A549 treated with RU486 at 1 μM for 4 hours (cell line): ENCODE data around the gene ULBP1. TPM values are rescaled to one million over a fixed set of nuclear protein-coding genes. Genes with fewer than 3 reads are reported as not detected.

Experiments used
- total RNA-seq: library from RNA; stranded (reverse); fragments of 200-300 nt; extraction: Qiagen RNA extraction; gene quantifications from 5 replicates; pipeline ENCODE4 v1.2.3, GENCODE V29; 2022; ENCODE audit warnings: low read depth

The ULBP1 gene
- 0.64 to 1.3 TPM (median 0.80 TPM) in 5 replicates for total RNA-seq

GRCh38 chr6:149963462-149964307 is at the start of gene ULBP1:
Gene ULBP1, plus strand, starts transcription at chr6:149963943. Its CDS starts 107 bp downstream, at chr6:149964050.

GRCh38 chr6:149922642-149923326 is 41.0 kb upstream of the ULBP1 start, which contains the start of gene RAET1G:
Gene RAET1G, minus strand, starts transcription at chr6:149923121. Its CDS starts 111 bp downstream, at chr6:149923010.

GRCh38 chr6:149941583-149942460 is 21.9 kb upstream of the ULBP1 start, which contains the start of gene ULBP2:
Gene ULBP2, plus strand, starts transcription at chr6:149942014. Its CDS starts 59 bp downstream, at chr6:149942073.

Other genes starting within 250 kb of the ULBP1 start
- 4.7 to 8.3 TPM (median 7.7 TPM) in 5 replicates for gene LATS1, start 245.8 kb upstream of the ULBP1 start, total RNA-seq
- 11.0 to 16.2 TPM (median 14.7 TPM) in 5 replicates for gene NUP43, start 217.4 kb upstream of the ULBP1 start, total RNA-seq
- 84.5 to 93.1 TPM (median 88.8 TPM) in 5 replicates for gene PCMT1, start 214.2 kb upstream of the ULBP1 start, total RNA-seq
- gene LRP11, start 99.6 kb upstream of the ULBP1 start, total RNA-seq: 21.8 to 41.2 TPM (median 37.2 TPM) in 5 replicates
- 2.0 to 3.2 TPM (median 3.0 TPM) in 5 replicates for gene RAET1E, start 65.8 kb upstream of the ULBP1 start, total RNA-seq
- 7.3 to 13.0 TPM (median 9.7 TPM) in 5 replicates for gene RAET1G, start 40.8 kb upstream of the ULBP1 start, total RNA-seq
- gene ULBP2, start 21.9 kb upstream of the ULBP1 start, total RNA-seq: 2.7 to 4.2 TPM (median 3.5 TPM) in 5 replicates
- gene RAET1L, start 61.6 kb downstream of the ULBP1 start, total RNA-seq: 0.29 to 0.47 TPM (median 0.41 TPM) in 4 of 5 replicates, not detected in the other
- gene ULBP3, start 105.2 kb downstream of the ULBP1 start, total RNA-seq: 3.4 to 4.2 TPM (median 3.8 TPM) in 5 replicates
- gene PPP1R14C, start 179.1 kb downstream of the ULBP1 start, total RNA-seq: 0.63 to 1.5 TPM (median 0.89 TPM) in 5 replicates